Measurements from ENCODE around the gene LGALS7. TPM values are rescaled to one million over a fixed set of nuclear protein-coding genes. Genes with fewer than 3 reads are reported as not detected.

Gene LGALS7
- total RNA-seq, 1 experiment from 2014 or later = 1.1 TPM

GRCh38 chr19:38730731-38731589, 42.4 kb downstream of the LGALS7 start:
- Mint-ChIP-seq H3K9me3 (ENCODE audit: unreplicated experiment) (no peaks in the 10 kb centered on the region), H3K4me3 (ENCODE audit: unreplicated experiment) (no peak overlapping the region), H3K36me3 (ENCODE audit: insufficient read depth, unreplicated experiment) (peaks cover 73% of the 10 kb centered on the region), H3K27ac (ENCODE audit: low read depth, unreplicated experiment) (peak overlapping the region; percentile 83), H3K4me1 (ENCODE audit: insufficient read depth, unreplicated experiment) (peaks cover 27% of the 10 kb centered on the region), H3K27me3 (ENCODE audit: insufficient read depth, unreplicated experiment) (no peaks in the 10 kb centered on the region)
- intact Hi-C loops (cut with micrococcal nuclease) = no loop called here
- CTCF ChIA-PET = interaction anchor here (0.7 to 1.1 kb wide), 4 partner anchors 24 to 134 kb away, joined by 3 read pairs; no protein-coding TSS in a partner anchor
- POLR2A ChIA-PET = interaction anchor here (1.5 to 2.2 kb wide), 2 partner anchors 8 to 108 kb away, joined by 6 to 7 read pairs; no protein-coding TSS in a partner anchor
- TF ChIP-seq CTCF (IDR thresholded peaks at IDR 0.05; ENCODE audit: unreplicated experiment) = no peak
- DNase-seq (ENCODE audit: unreplicated experiment) = no peak
- BruUV-seq (replicated peaks) = no TSS peak

DNA sequence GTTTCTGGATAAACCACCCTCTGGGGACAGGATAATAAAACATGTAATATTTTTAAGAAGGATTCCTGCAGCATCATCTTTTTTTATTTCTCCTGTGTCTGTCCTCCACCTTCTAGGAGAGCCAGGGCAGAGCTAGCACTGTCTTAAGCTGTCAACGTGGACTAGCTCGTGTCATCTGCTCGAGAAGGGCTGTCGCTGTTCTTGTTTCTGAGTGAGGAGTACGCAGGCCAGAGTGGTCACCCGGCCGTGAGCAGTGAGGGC, 42.9 kb downstream of the LGALS7 start:
- Mint-ChIP-seq H3K4me1 (ENCODE audit: insufficient read depth, unreplicated experiment) (peaks cover 27% of the 10 kb centered on the region), H3K9me3 (ENCODE audit: unreplicated experiment) (no peaks in the 10 kb centered on the region), H3K27ac (ENCODE audit: low read depth, unreplicated experiment) (peak overlapping the region; percentile 65), H3K4me3 (ENCODE audit: unreplicated experiment) (no peak overlapping the region), H3K36me3 (ENCODE audit: insufficient read depth, unreplicated experiment) (peaks cover 78% of the 10 kb centered on the region), H3K27me3 (ENCODE audit: insufficient read depth, unreplicated experiment) (no peaks in the 10 kb centered on the region)
- intact Hi-C loops (cut with micrococcal nuclease) = no loop called here
- BruUV-seq (replicated peaks) = no TSS peak
- CTCF ChIA-PET = interaction anchor here (0.6 to 1.1 kb wide), 6 partner anchors 23 to 321 kb away, joined by 3 to 4 read pairs (median 3); no protein-coding TSS in a partner anchor
- POLR2A ChIA-PET = interaction anchor here (0.9 to 1.5 kb wide), 2 partner anchors 107 to 108 kb away, joined by 3 to 6 read pairs; no protein-coding TSS in a partner anchor
- TF ChIP-seq CTCF (IDR thresholded peaks at IDR 0.05; ENCODE audit: unreplicated experiment) = no peak
- DNase-seq (ENCODE audit: unreplicated experiment) = no peak

DNA sequence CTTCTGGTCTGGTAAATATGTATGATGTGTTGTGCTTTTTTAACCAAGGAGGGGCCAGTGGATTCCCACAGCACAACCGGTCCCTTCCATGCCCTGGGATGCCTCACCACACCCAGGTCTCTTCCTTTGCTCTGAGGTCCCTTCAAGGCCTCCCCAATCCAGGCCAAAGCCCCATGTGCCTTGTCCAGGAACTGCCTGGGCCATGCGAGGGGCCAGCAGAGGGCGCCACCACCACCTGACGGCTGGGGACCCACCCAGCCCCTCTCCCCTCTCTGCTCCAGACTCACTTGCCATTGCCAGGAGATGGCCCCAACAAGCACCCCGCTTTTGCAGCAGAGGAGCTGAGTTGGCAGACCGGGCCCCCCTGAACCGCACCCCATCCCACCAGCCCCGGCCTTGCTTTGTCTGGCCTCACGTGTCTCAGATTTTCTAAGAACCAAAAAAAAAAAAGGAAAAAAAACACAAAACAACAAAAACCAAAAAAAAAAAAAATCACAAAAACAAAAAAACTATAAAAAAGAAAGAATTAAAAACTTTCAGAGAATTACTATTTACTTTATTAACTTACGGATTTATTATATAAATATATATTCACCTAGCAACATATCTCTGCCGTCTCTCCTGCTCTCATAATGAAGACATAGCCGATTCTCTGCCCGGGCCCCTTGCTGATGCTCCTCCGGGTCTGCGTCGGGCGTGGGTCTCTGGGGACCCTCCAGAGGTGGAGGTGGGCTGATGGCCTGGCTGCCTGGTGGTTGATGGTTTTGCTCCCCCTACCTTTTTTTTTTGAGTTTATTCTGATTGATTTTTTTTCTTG, 43.5 kb downstream of the LGALS7 start:
- POLR2A ChIA-PET = interaction anchor here (0.9 to 1.5 kb wide), 2 partner anchors 108 to 109 kb away, joined by 3 to 6 read pairs; no protein-coding TSS in a partner anchor
- Mint-ChIP-seq H3K9me3 (ENCODE audit: unreplicated experiment) (no peaks in the 10 kb centered on the region), H3K4me1 (ENCODE audit: insufficient read depth, unreplicated experiment) (peaks cover 23% of the 10 kb centered on the region), H3K27ac (ENCODE audit: low read depth, unreplicated experiment) (peak overlapping the region; percentile 65), H3K4me3 (ENCODE audit: unreplicated experiment) (no peak overlapping the region), H3K36me3 (ENCODE audit: insufficient read depth, unreplicated experiment) (peaks cover 83% of the 10 kb centered on the region), H3K27me3 (ENCODE audit: insufficient read depth, unreplicated experiment) (no peaks in the 10 kb centered on the region)
- TF ChIP-seq CTCF (IDR thresholded peaks at IDR 0.05; ENCODE audit: unreplicated experiment) = peak; percentile 78
- intact Hi-C loops (cut with micrococcal nuclease) = loop anchor here (2.0 kb wide), 1 partner anchor 109 kb away; no protein-coding TSS in a partner anchor
- CTCF ChIA-PET = interaction anchor here (0.6 to 1.0 kb wide), 4 partner anchors 15 to 321 kb away, joined by 3 to 4 read pairs (median 3); no protein-coding TSS in a partner anchor
- BruUV-seq (replicated peaks) = TSS peak; percentile 70
- peak; percentile 64 for DNase-seq (ENCODE audit: unreplicated experiment)
